SJSA1 (cell line): ENCODE data around the gene CLTA. TPM values are rescaled to one million over a fixed set of nuclear protein-coding genes. Genes with fewer than 3 reads are reported as not detected.

ENCODE experiments used
- DNase-seq, 2 experiments: peaks; one replicate each; pipeline ENCODE4 v3.0.0-alpha.2; 2015 to 2020; ENCODE audit warnings: low spot score in 2 of 2, low read depth in 1 of 2
- H3K27ac ChIP-seq: fragments of 250-450 bp; sonication (Bioruptor Pico); 2 replicates; pipeline ENCODE4 v1.5.1; 2020; ENCODE audit warnings: mild to moderate bottlenecking, moderate library complexity
- H3K27me3 ChIP-seq: fragments of 250-450 bp; sonication (Bioruptor Pico); replicated peaks from 2 replicates; pipeline ENCODE4 v1.5.1; 2020; ENCODE audit warnings: mild to moderate bottlenecking, moderate library complexity
- H3K36me3 ChIP-seq: fragments of 250-450 bp; sonication (Bioruptor Pico); 2 replicates; pipeline ENCODE4 v1.5.1; 2020; ENCODE audit warnings: mild to moderate bottlenecking
- H3K4me1 ChIP-seq: fragments of 250-450 bp; sonication (Bioruptor Pico); replicated peaks from 2 replicates; pipeline ENCODE4 v1.6.1; 2021; ENCODE audit warnings: mild to moderate bottlenecking
- H3K4me3 ChIP-seq: fragments of 250-450 bp; sonication (Bioruptor Pico); 2 replicates; pipeline ENCODE4 v1.5.1; 2020; ENCODE audit warnings: mild to moderate bottlenecking
- H3K9me3 ChIP-seq: fragments of 250-450 bp; sonication (Bioruptor Pico); replicated peaks from 2 replicates; pipeline ENCODE4 v1.5.1; 2020; ENCODE audit warnings: mild to moderate bottlenecking
- total RNA-seq: library from RNA; depleted of rRNA; stranded (reverse); fragments of >200 nt; shearing (Covaris generic); gene quantifications from 2 replicates; pipeline ENCODE4 v1.2.3, GENCODE V29; 2014; rRNA removed

CLTA gene
- total RNA-seq, result 248 and 301 TPM in 2 replicates

- Histone ChIP-seq H3K4me3 (peak within 1 kb of the TSS; percentile 80), H3K27ac (peak within 1 kb of the TSS; percentile 71), H3K27me3 (no peaks in the 10 kb centered on the region), H3K36me3 (peaks cover 13% of the 10 kb centered on the region), H3K4me1 (peaks cover 29% of the 10 kb centered on the region), H3K9me3 (no peaks in the 10 kb centered on the region)
- peak; percentile 93 to 95 for DNase-seq
Observed at GRCh38 chr9:36190388-36191289, at the start of gene CLTA. Gene CLTA, plus strand, starts transcription at chr9:36190921. Its CDS starts 136 bp downstream, at chr9:36191057.

GRCh38 chr9:36141288-36141687 lies 49.4 kb upstream of the CLTA start:
- Histone ChIP-seq H3K27me3 (no peaks in the 10 kb centered on the region), H3K27ac (no peak overlapping the region), H3K36me3 (peaks cover 8% of the 10 kb centered on the region; the same call in 1 of the 2 replicates), H3K4me3 (no peak overlapping the region), H3K4me1 (peaks cover 11% of the 10 kb centered on the region; the same call in 1 of the 2 replicates), H3K9me3 (no peaks in the 10 kb centered on the region)
- DNase-seq, result no peak

GRCh38 chr9:36141761-36142160 lies 49.0 kb upstream of the CLTA start:
- Histone ChIP-seq H3K4me1 (peaks cover 11% of the 10 kb centered on the region; the same call in 1 of the 2 replicates), H3K9me3 (no peaks in the 10 kb centered on the region), H3K4me3 (no peak overlapping the region), H3K36me3 (peaks cover 5% of the 10 kb centered on the region; the same call in 1 of the 2 replicates), H3K27ac (no peak overlapping the region), H3K27me3 (no peaks in the 10 kb centered on the region)
- DNase-seq, result no peak

GRCh38 chr9:36142510-36143244 lies 48.0 kb upstream of the CLTA start:
- no peak overlapping the region for H3K27ac ChIP-seq
- no peaks in the 10 kb centered on the region for H3K9me3 ChIP-seq
- H3K4me3 ChIP-seq, result no peak overlapping the region
- H3K36me3 ChIP-seq, result 0 out of 2 replicates have a peak, but pooled peaks cover 5% of the 10 kb centered on the region
- peaks cover 1% of the 10 kb centered on the region; the same call in 1 of the 2 replicates for H3K4me1 ChIP-seq
- DNase-seq, result no peak
- no peaks in the 10 kb centered on the region for H3K27me3 ChIP-seq

GRCh38 chr9:36143245-36143641 lies 47.5 kb upstream of the CLTA start:
- H3K4me3 ChIP-seq, result no peak overlapping the region
- no peaks in the 10 kb centered on the region for H3K9me3 ChIP-seq
- peaks cover 1% of the 10 kb centered on the region for H3K4me1 ChIP-seq
- DNase-seq, result no peak
- 0 out of 2 replicates have a peak, but pooled peaks cover 5% of the 10 kb centered on the region for H3K36me3 ChIP-seq
- no peak overlapping the region for H3K27ac ChIP-seq
- H3K27me3 ChIP-seq, result no peaks in the 10 kb centered on the region

GRCh38 chr9:36144309-36145232 lies 46.1 kb upstream of the CLTA start:
- no peak for DNase-seq
- Histone ChIP-seq H3K27me3 (no peaks in the 10 kb centered on the region), H3K4me1 (peaks cover 14% of the 10 kb centered on the region), H3K36me3 (peaks cover 9% of the 10 kb centered on the region; the same call in 1 of the 2 replicates), H3K27ac (no peak overlapping the region), H3K4me3 (no peak overlapping the region), H3K9me3 (no peaks in the 10 kb centered on the region)

- Histone ChIP-seq H3K27ac (no peak overlapping the region), H3K4me1 (peaks cover 16% of the 10 kb centered on the region), H3K27me3 (no peaks in the 10 kb centered on the region), H3K9me3 (no peaks in the 10 kb centered on the region), H3K4me3 (no peak overlapping the region), H3K36me3 (peaks cover 9% of the 10 kb centered on the region; the same call in 1 of the 2 replicates)
- no peak for DNase-seq
Observed at GRCh38 chr9:36145970-36146369, 44.8 kb upstream of the CLTA start.

- Histone ChIP-seq H3K9me3 (no peaks in the 10 kb centered on the region), H3K4me1 (peaks cover 21% of the 10 kb centered on the region), H3K27me3 (no peaks in the 10 kb centered on the region), H3K4me3 (no peak overlapping the region), H3K27ac (no peak overlapping the region), H3K36me3 (peaks cover 9% of the 10 kb centered on the region; the same call in 1 of the 2 replicates)
- DNase-seq, result no peak
Observed at GRCh38 chr9:36146651-36147050, 44.1 kb upstream of the CLTA start.

- Histone ChIP-seq H3K36me3 (peaks cover 6% of the 10 kb centered on the region; the same call in 1 of the 2 replicates), H3K4me1 (peaks cover 28% of the 10 kb centered on the region), H3K27me3 (no peaks in the 10 kb centered on the region), H3K4me3 (no peak overlapping the region), H3K27ac (no peak overlapping the region), H3K9me3 (no peaks in the 10 kb centered on the region)
- no peak for DNase-seq
Observed at GRCh38 chr9:36147441-36148175, 43.1 kb upstream of the CLTA start.

GRCh38 chr9:36148311-36149051 lies 42.2 kb upstream of the CLTA start:
- Histone ChIP-seq H3K27me3 (no peaks in the 10 kb centered on the region), H3K9me3 (no peaks in the 10 kb centered on the region), H3K36me3 (peaks cover 6% of the 10 kb centered on the region; the same call in 1 of the 2 replicates), H3K27ac (no peak overlapping the region), H3K4me1 (peaks cover 28% of the 10 kb centered on the region), H3K4me3 (no peak overlapping the region)
- peak; percentile 78 to 92 for DNase-seq

- Histone ChIP-seq H3K4me1 (peaks cover 28% of the 10 kb centered on the region), H3K27me3 (no peaks in the 10 kb centered on the region), H3K27ac (no peak overlapping the region), H3K4me3 (no peak overlapping the region), H3K9me3 (no peaks in the 10 kb centered on the region), H3K36me3 (peaks cover 6% of the 10 kb centered on the region; the same call in 1 of the 2 replicates)
- peak in 1 of 2 experiments; percentile 59 for DNase-seq
Observed at GRCh38 chr9:36149197-36149596, 41.5 kb upstream of the CLTA start.
